ENCODE results near the gene PRR15.

Gene PRR15

DNA sequence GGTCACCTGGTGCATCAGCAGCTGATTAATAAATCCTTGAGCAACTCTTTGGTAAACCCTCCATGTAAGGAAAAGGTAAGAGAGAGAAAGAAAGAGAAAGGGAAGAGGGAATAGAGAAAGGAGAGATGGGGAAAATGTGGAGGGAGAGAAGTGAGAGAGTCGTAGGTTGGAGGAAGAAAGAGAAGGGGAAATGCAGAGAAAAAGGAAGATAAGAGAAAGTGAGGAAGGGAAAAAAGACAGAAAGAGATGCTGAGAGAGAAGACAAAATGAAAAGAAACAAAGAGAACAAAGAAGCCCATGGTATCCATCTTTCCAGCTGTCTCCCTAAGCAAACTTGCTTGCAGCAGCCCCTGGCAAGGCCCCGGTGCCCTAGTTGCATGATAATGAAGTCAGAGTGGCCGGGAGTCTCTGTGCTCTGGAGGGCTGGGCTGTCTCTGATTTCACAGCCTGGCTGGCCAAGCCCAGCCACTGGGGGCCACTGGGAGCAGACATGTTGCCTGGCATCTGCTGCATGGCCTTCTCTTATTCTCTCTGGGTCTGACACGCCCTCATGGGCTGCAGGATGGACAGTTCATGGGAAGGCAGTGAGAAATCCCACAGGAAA, 48.4 kb downstream of the PRR15 start:
- no peak for DNase-seq

DNA sequence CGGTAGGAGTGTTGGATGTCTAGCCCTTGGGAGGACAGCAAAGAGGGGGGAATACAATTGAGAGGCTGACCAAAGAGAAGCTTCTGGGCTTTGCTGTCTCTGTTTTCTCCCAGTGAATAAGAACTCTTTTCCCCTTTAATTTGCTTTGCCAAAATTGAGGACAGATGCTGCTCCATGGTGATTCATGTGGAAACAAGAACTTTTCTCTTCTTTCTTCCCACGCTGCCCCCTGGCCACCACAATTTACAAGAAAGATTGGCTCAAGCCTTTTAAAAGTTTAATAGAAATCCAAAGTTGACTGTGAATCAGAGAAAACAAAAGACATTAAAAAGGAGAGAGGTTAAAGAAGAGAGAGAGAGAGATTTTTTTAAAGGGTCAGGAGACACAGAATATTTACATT, 49.0 kb downstream of the PRR15 start:
- no peak for DNase-seq

DNA sequence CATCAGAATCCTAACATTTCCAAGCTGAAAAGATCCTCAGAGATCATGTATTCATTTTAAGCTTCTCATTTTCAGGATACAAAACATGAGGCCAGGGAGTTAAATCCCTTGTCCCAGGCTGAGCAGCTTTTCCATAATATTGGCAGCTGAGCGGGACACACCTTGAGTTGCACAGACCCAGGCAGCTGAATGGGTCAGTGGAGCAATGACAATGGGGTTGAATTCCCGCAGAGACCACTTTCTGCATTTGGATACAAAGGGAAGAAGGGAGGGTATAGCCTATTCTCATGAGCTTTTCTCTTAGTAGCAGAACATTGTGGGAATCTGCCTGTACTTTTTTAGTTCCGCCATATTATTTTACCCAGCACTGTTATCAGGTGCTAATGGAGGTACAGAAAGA, 49.5 kb downstream of the PRR15 start:
- DNase-seq, result no peak

DNA sequence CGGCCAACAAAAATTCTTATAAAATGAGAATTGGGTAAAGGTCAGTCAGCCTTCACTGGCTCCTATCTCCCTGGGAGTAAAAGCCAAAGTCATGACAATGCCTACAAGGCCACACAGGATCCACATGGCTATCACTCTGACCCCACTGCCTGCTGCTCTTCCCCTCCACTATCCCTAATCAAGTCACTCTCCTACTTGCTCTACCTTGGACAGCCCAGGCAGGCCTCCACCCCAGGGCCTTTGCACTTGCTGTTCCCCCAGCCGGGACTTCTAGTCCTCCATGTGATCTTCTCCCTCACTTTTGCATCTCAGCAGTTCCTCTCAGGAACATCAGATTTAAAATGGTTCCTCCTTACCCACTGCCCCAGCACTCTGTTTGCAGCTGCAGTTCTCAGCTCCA, 50.6 kb downstream of the PRR15 start:
- no peak for DNase-seq
